ENCODE results near the gene F2.

DNA sequence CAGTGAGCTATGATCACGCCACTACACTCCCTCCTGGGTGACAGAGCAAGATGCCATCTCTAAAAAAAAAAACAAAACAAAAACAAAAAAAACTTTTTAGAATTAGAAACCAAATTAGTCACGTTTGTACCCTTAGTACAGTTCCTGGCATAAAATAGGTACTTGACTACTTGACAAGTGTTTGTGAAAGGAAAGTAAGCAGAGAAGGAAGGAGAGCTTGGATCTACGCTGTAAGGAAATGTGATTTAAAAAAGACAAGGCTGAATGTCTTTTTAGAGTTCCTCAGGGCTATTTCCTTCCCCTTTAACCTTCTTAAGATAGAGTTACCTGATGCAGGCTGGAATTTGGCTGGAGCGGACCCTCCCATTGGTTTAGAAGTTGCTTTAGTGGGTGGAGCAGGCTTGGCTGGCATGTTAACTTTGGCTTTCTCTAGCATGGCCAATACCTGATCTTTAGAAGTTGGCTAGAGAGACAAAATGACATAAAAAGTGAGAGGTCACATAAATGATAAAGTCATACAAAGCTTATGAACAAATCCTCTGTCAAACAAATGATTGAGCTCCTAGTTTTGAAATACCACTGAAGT is 50.7 kb downstream of the F2 start:
- TF ChIP-seq, protein P1, sequence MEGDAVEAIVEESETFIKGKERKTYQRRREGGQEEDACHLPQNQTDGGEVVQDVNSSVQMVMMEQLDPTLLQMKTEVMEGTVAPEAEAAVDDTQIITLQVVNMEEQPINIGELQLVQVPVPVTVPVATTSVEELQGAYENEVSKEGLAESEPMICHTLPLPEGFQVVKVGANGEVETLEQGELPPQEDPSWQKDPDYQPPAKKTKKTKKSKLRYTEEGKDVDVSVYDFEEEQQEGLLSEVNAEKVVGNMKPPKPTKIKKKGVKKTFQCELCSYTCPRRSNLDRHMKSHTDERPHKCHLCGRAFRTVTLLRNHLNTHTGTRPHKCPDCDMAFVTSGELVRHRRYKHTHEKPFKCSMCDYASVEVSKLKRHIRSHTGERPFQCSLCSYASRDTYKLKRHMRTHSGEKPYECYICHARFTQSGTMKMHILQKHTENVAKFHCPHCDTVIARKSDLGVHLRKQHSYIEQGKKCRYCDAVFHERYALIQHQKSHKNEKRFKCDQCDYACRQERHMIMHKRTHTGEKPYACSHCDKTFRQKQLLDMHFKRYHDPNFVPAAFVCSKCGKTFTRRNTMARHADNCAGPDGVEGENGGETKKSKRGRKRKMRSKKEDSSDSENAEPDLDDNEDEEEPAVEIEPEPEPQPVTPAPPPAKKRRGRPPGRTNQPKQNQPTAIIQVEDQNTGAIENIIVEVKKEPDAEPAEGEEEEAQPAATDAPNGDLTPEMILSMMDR (IDR thresholded peaks at IDR 0.05; ENCODE audit: low read depth, low read length, poor library complexity, severe bottlenecking) = no peak
- no peak for TF ChIP-seq EZH2phosphoT487 (IDR thresholded peaks at IDR 0.05; ENCODE audit: borderline replicate concordance, low read length)
